AG09309 (cell line): Measurements from ENCODE around the gene SYNPO2L.
A peak's percentile ranks its signal among the peaks of the same experiment; 100 is the strongest.
"Not testable (repeated sequence)": the region's sequence is repeated elsewhere in the genome, so short reads cannot be mapped to it uniquely, and the experiment has no call there.

Experiments used
- DNase-seq: peaks from one replicate; pipeline ENCODE4 v3.0.0-alpha.2; 2010; ENCODE audit warnings: low read depth
- H3K4me3 ChIP-seq: 2 replicates; pipeline ENCODE4 v1.5.1; 2011; ENCODE audit warnings: mild to moderate bottlenecking, low read depth, low read length, moderate library complexity; ENCODE audit not compliant: control insufficient read depth
- TF ChIP-seq, protein P1 (sequence below): IDR thresholded peaks from 2 replicates; pipeline ENCODE4 v1.5.1; 2011; ENCODE audit warnings: mild to moderate bottlenecking, low read depth, low read length, inconsistent platforms; ENCODE audit not compliant: insufficient read depth, control insufficient read depth; ENCODE audit errors: missing control alignments

The SYNPO2L gene

DNA sequence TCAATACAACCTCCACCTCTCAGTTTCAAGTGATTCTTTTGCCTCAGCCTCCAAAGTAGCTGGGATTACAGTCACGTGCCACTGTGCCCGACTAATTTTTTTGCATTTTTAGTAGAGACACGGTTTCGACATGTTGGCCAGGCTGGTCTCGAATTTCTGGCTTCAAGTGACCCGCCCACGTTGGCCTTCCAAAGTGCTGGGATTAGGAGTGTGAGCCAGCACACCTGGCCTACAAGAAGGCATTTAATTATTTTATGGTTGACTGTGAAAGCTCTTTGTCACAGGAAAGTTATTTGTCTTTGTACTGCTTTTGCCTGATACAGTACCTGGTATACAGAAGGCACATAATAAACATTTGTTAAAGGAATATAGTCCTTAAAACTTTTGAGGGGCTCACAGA is 27.4 kb downstream of the SYNPO2L start:
- TF ChIP-seq, protein P1, sequence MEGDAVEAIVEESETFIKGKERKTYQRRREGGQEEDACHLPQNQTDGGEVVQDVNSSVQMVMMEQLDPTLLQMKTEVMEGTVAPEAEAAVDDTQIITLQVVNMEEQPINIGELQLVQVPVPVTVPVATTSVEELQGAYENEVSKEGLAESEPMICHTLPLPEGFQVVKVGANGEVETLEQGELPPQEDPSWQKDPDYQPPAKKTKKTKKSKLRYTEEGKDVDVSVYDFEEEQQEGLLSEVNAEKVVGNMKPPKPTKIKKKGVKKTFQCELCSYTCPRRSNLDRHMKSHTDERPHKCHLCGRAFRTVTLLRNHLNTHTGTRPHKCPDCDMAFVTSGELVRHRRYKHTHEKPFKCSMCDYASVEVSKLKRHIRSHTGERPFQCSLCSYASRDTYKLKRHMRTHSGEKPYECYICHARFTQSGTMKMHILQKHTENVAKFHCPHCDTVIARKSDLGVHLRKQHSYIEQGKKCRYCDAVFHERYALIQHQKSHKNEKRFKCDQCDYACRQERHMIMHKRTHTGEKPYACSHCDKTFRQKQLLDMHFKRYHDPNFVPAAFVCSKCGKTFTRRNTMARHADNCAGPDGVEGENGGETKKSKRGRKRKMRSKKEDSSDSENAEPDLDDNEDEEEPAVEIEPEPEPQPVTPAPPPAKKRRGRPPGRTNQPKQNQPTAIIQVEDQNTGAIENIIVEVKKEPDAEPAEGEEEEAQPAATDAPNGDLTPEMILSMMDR: no peak
- no peak for DNase-seq
- H3K4me3 ChIP-seq: no peak overlapping the region

DNA sequence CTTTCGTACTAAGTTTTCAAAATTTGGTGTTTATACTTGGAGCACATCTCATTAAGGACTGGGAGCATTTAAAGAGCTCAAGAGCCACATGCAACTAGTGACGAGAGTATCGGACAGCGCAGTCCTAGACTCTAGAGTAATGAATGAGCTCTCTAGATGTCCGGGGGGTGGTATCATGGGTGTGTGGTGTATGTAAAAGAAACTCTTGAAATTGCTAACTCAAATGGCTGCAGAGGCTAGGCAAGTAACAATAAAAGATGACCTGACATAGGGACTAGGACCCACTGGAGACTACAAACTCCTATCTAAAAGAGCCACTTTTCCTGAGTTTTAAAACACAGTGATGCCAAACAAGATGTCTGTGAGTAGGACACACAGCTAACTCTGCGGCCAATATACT is 28.5 kb downstream of the SYNPO2L start:
- no peak for DNase-seq
- no peak overlapping the region for H3K4me3 ChIP-seq
- TF ChIP-seq, protein P1: no peak

DNA sequence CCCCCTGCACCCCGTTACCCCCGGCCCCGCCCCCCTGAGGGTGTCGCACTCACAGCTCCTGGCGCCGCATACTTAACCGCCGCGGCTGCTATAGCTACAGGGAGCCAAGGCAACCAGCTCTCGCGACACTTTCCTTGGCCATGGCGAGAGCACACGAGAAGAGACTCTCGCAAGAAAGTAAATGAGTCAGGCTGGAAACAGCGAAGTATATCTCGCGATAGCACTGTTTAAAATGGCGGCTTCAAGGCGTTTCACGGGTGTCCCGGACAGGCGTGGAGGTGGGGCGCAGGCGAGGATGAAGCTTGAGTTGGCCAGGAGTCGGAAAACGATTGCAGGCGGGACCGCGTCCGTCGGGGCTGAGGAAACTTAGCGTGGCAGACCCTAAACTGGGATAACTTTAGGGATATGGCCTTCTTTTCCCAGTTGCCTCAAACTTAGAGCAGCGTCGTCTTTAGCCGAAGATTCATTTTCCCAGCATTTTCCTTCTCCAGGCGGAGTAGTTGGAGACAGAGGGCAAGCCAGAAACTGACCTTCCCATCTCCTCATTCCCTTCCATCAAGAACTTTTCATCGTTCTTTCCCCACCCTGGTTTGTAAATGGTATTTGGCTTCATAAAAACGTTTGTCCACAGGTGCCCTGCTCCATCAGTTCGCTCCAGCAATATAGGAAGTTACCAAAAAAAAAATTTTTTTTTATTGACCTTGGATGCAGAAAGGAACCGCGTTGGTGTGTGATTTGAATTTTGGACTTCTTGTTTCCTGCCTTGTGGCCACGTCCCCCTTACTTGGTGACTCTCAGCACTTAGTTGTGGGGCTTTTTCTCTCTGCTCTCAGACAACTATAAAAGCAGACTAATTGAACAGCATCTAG is 29.7 kb downstream of the SYNPO2L start:
- TF ChIP-seq, protein P1: no peak
- DNase-seq: peak; percentile 93
- peak overlapping the region; percentile 86 for H3K4me3 ChIP-seq

DNA sequence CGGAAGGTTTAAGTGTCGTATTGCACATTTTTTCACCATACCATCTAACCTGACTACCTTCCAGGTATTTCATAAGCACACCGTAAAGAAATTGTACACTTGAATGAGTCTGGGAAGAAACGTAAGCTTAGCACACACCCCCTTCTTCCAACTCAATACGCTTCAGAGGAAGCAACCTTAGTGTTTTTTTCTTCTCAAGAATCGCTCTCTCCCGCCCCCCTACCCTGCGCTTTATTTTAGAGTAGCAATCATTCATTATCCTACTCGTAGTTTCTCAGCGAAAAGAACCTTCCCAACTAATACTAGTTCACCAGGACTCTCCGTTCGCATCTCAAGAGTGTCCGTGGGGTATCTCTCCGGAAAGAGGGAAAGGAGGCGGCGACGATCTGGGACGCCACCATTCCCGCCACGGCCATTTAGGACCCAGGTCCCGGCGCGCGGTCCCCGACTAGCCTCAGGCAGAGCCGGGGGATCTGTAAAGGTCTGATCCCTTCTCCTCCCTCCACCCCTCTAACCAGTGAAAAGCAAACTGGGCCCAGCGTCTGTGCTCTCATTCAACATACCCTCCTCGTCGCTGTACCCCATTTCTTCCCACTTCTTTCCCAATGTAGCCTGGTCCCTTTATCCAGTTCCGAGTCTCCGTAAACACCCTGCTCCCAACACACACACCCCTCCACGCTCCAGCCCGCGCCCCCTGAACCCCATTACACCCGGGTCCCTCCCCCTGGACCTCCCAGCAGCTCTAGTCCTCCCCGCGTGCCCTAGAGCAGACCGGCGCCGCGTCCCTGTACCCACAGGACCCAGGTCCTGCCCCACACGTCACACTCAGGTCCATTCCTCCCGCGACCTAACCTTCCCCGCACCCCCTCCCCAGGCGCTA is 30.6 kb downstream of the SYNPO2L start:
- H3K4me3 ChIP-seq: peak overlapping the region; percentile 86
- TF ChIP-seq, protein P1: no peak
- no peak for DNase-seq

DNA sequence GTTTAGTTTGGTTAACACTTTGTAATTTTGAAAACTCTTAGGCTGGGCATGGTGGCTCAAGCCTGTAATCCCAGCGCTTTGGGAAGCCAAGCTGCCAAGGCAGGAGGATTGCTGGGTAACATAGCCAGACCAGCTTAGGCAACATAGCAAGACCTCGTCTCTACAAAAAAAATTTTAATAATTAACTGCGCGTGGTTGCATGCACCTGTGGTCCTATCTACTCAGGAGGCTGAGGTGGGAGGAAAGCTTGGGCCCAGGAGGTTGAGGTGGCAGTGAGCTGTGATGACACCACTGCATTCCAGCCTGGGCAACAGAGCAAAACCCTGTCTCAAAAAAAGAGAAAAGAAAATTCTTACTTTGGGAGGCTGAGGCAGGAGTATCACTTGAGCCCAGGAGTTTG is 32.8 kb downstream of the SYNPO2L start:
- TF ChIP-seq, protein P1: no peak
- no peak overlapping the region for H3K4me3 ChIP-seq
- no peak for DNase-seq

DNA sequence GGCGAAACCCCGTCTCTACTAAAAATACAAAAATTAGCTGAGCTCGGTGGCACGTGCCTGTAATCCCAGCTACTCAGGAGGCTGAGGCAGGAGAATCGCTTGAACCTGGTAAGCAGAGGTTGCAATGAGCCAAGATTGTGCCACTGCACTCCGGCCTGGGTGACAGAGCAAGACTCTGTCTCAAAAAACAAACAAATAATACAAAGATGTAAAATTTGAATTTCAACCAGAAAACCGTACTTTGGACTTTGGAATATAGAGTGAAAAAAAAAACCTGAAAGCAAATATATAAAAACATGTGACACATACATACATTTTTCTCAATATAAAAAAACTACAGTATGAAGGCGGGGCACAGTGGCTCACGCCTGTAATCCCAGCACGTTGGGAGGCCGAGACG is 34.9 kb downstream of the SYNPO2L start:
- H3K4me3 ChIP-seq, DNase-seq: not testable (repeated sequence)

DNA sequence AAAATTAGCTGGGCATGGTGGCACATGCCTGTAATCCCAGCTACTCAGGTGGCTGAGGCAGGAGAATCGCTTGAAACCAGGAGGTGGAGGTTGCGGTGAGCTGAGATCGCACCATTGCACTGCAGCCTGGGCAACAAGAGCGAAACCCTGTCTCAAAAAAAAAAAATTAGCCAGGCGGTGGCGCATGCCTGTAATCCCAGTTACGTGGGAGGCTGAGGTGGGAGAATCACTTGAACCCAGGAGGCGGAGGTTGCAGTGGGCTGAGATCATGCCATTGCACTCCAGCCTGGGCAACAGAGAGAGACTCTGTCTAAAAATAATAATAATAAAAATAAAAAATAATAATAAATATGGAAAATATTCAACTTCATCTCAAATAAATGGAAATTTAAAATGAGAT is 38.7 kb downstream of the SYNPO2L start:
- not testable (repeated sequence) for H3K4me3 ChIP-seq, DNase-seq
